HG03280 (cell line): ENCODE data around the gene PPFIBP2.

Source experiments
- ATAC-seq: cut with Tn5 transposase; IDR thresholded peaks from one replicate; pipeline ENCODE4 v1.9.1; 2021; ENCODE audit warnings: mild to moderate bottlenecking, moderate library complexity; ENCODE audit not compliant: unreplicated experiment

PPFIBP2 gene

GRCh38 chr11:7621090-7621489 is 107.3 kb downstream of the PPFIBP2 start:
- no peak for ATAC-seq

- no peak for ATAC-seq
Observed at GRCh38 chr11:7621554-7621953, 107.8 kb downstream of the PPFIBP2 start.

GRCh38 chr11:7622721-7623120 is 108.9 kb downstream of the PPFIBP2 start:
- no peak for ATAC-seq

- no peak for ATAC-seq
Observed at GRCh38 chr11:7628660-7629059, 114.9 kb downstream of the PPFIBP2 start.

- no peak for ATAC-seq
Observed at GRCh38 chr11:7630002-7630401, 116.2 kb downstream of the PPFIBP2 start.

GRCh38 chr11:7632211-7632610 is 118.4 kb downstream of the PPFIBP2 start:
- ATAC-seq, result no peak

- ATAC-seq, result no peak
Observed at GRCh38 chr11:7635137-7635536, 121.3 kb downstream of the PPFIBP2 start.

GRCh38 chr11:7635708-7636107 is 121.9 kb downstream of the PPFIBP2 start:
- ATAC-seq, result no peak

GRCh38 chr11:7636350-7636749 is 122.6 kb downstream of the PPFIBP2 start:
- ATAC-seq, result no peak

- ATAC-seq, result no peak
Observed at GRCh38 chr11:7637447-7638157, 123.8 kb downstream of the PPFIBP2 start.

- no peak for ATAC-seq
Observed at GRCh38 chr11:7638710-7639642, 125.2 kb downstream of the PPFIBP2 start.

- no peak for ATAC-seq
Observed at GRCh38 chr11:7639643-7640025, 125.8 kb downstream of the PPFIBP2 start.

- ATAC-seq, result no peak
Observed at GRCh38 chr11:7640816-7641215, 127.0 kb downstream of the PPFIBP2 start.

- no peak for ATAC-seq
Observed at GRCh38 chr11:7642747-7643146, 128.9 kb downstream of the PPFIBP2 start.

- ATAC-seq, result no peak
Observed at GRCh38 chr11:7643314-7643713, 129.5 kb downstream of the PPFIBP2 start.

- ATAC-seq, result no peak
Observed at GRCh38 chr11:7645206-7645605, 131.4 kb downstream of the PPFIBP2 start.

- no peak for ATAC-seq
Observed at GRCh38 chr11:7646866-7647265, 133.1 kb downstream of the PPFIBP2 start.

GRCh38 chr11:7648264-7648663 is 134.5 kb downstream of the PPFIBP2 start:
- no peak for ATAC-seq

GRCh38 chr11:7651140-7651551 is 137.3 kb downstream of the PPFIBP2 start:
- no peak for ATAC-seq

- no peak for ATAC-seq
Observed at GRCh38 chr11:7651700-7652099, 137.9 kb downstream of the PPFIBP2 start.

- no peak for ATAC-seq
Observed at GRCh38 chr11:7654195-7654705, 140.5 kb downstream of the PPFIBP2 start.
